Astrocyte (in vitro differentiated cells and primary cell): ENCODE measurements around the gene CSMD2.

Source experiments
- EZH2 ChIP-seq: IDR thresholded peaks from 2 replicates; pipeline ENCODE4 v1.6.1; 2012; ENCODE audit warnings: mild to moderate bottlenecking, low read length, inconsistent platforms; ENCODE audit not compliant: insufficient read depth
- TF ChIP-seq, protein P1 (sequence below): IDR thresholded peaks from 2 replicates; pipeline ENCODE4 v1.5.1; 2011; ENCODE audit warnings: low read depth, mild to moderate bottlenecking, inconsistent platforms, low read length, moderate library complexity; ENCODE audit not compliant: insufficient read depth

DNA sequence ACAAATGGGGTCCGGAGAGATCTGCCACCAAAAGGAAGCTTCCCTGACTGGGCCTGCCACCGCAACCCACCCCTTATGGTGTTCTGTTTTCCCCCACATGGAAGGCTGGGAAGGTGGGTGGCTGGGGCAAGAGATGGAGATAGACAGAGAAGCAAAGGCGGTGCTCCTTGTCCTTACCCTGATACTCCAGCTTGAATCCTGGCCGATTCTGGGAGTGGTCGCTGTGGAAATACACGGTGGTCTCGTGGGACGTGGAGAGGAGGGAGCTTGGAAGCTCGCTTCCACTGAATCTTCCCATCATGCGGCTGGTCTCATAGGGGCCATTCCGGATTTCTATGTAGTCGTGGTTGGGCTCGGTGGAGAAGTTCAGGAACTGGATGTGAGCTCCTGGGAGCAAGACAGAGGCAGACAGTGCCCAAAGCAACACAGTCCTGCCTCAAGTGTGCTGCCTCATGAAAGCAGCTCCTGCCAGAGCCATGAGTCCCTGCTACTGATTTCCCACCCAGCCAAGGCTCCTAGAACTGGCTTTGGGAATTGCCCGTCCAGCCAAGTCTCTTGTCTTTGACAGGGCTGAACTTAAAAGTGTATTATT is 554.1 kb downstream of the CSMD2 start:
- TF ChIP-seq, protein P1, sequence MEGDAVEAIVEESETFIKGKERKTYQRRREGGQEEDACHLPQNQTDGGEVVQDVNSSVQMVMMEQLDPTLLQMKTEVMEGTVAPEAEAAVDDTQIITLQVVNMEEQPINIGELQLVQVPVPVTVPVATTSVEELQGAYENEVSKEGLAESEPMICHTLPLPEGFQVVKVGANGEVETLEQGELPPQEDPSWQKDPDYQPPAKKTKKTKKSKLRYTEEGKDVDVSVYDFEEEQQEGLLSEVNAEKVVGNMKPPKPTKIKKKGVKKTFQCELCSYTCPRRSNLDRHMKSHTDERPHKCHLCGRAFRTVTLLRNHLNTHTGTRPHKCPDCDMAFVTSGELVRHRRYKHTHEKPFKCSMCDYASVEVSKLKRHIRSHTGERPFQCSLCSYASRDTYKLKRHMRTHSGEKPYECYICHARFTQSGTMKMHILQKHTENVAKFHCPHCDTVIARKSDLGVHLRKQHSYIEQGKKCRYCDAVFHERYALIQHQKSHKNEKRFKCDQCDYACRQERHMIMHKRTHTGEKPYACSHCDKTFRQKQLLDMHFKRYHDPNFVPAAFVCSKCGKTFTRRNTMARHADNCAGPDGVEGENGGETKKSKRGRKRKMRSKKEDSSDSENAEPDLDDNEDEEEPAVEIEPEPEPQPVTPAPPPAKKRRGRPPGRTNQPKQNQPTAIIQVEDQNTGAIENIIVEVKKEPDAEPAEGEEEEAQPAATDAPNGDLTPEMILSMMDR, result no peak
- no peak for TF ChIP-seq EZH2
